Measurements from ENCODE around the gene C5AR2. TPM values are rescaled to one million over a fixed set of nuclear protein-coding genes. Genes with fewer than 3 reads are reported as not detected.

The C5AR2 gene
- total and polyA plus RNA-seq, 4 donors = 0.61 to 2.8 (median 1.8) TPM

- WGBS = 92% methylated on average over 3 of the region's 3 CpGs
- no peaks in the 10 kb centered on the region for H3K27me3 ChIP-seq (ENCODE audit: control insufficient read depth in 4 of 4, insufficient read depth in 4 of 4, low read length in 3 of 4)
- no peak for DNase-seq (ENCODE audit: low spot score)
- peaks cover 0 to 5% (median 0%) of the 10 kb centered on the region in 4 donors for H3K4me1 ChIP-seq (ENCODE audit: control insufficient read depth in 4 of 4, insufficient read depth in 4 of 4, low read length in 3 of 4)
- H3K36me3 ChIP-seq (ENCODE audit: control insufficient read depth in 4 of 4, insufficient read depth in 3 of 4, low read depth in 1 of 4, low read length in 3 of 4) = no peaks in the 10 kb centered on the region
- TF ChIP-seq RAD21 (IDR thresholded peaks at IDR 0.05) (no peak), YY1 (IDR thresholded peaks at IDR 0.05) (no peak), JUND (IDR thresholded peaks at IDR 0.05) (no peak), REST (IDR thresholded peaks at IDR 0.05) (no peak)
- TF ChIP-seq, protein P1, sequence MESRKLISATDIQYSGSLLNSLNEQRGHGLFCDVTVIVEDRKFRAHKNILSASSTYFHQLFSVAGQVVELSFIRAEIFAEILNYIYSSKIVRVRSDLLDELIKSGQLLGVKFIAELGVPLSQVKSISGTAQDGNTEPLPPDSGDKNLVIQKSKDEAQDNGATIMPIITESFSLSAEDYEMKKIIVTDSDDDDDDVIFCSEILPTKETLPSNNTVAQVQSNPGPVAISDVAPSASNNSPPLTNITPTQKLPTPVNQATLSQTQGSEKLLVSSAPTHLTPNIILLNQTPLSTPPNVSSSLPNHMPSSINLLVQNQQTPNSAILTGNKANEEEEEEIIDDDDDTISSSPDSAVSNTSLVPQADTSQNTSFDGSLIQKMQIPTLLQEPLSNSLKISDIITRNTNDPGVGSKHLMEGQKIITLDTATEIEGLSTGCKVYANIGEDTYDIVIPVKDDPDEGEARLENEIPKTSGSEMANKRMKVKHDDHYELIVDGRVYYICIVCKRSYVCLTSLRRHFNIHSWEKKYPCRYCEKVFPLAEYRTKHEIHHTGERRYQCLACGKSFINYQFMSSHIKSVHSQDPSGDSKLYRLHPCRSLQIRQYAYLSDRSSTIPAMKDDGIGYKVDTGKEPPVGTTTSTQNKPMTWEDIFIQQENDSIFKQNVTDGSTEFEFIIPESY (IDR thresholded peaks at IDR 0.05) = no peak
- no peak overlapping the region for H3K4me3 ChIP-seq (ENCODE audit: low read depth in 1 of 3, low read length in 3 of 3)
- no peaks in the 10 kb centered on the region for H3K9me3 ChIP-seq (ENCODE audit: control insufficient read depth in 4 of 4, low read length in 3 of 4)
- no peak overlapping the region for H3K9ac ChIP-seq (ENCODE audit: low read depth in 1 of 2, low read length in 2 of 2)
- H3K27ac ChIP-seq (ENCODE audit: low read depth in 1 of 2, low read length in 2 of 2) = no peak overlapping the region
Observed at GRCh38 chr19:47306303-47306702, 25.7 kb upstream of the C5AR2 start.

GRCh38 chr19:47309038-47309437 lies 22.9 kb upstream of the C5AR2 start:
- Histone ChIP-seq H3K4me1 (ENCODE audit: control insufficient read depth in 4 of 4, insufficient read depth in 4 of 4, low read length in 3 of 4) (peaks cover 0 to 5% (median under 1%) of the 10 kb centered on the region in 4 donors), H3K9ac (ENCODE audit: low read depth in 1 of 2, low read length in 2 of 2) (no peak overlapping the region), H3K27ac (ENCODE audit: low read depth in 1 of 2, low read length in 2 of 2) (no peak overlapping the region), H3K4me3 (ENCODE audit: low read depth in 1 of 3, low read length in 3 of 3) (no peak overlapping the region), H3K27me3 (ENCODE audit: control insufficient read depth in 4 of 4, insufficient read depth in 4 of 4, low read length in 3 of 4) (no peaks in the 10 kb centered on the region), H3K36me3 (ENCODE audit: control insufficient read depth in 4 of 4, insufficient read depth in 3 of 4, low read depth in 1 of 4, low read length in 3 of 4) (no peaks in the 10 kb centered on the region), H3K9me3 (ENCODE audit: control insufficient read depth in 4 of 4, low read length in 3 of 4) (no peaks in the 10 kb centered on the region)
- DNase-seq (ENCODE audit: low spot score) = no peak
- TF ChIP-seq NR2F2 (IDR thresholded peaks at IDR 0.05) (no peak), HNF4G (IDR thresholded peaks at IDR 0.05) (no peak), RXRA (IDR thresholded peaks at IDR 0.05) (no peak), RAD21 (IDR thresholded peaks at IDR 0.05) (no peak), JUND (IDR thresholded peaks at IDR 0.05) (no peak), GABPA (IDR thresholded peaks at IDR 0.05 in 1 of 2, conservative IDR thresholded peaks at IDR 0.05 in 1 of 2) (no peak), FOXA2 (IDR thresholded peaks at IDR 0.05) (no peak), CTCF (IDR thresholded peaks at IDR 0.05; ENCODE audit: low read depth, low read length, missing input control) (no peak), TAF1 (conservative IDR thresholded peaks at IDR 0.05) (no peak), FOXA1 (IDR thresholded peaks at IDR 0.05) (no peak), SP1 (IDR thresholded peaks at IDR 0.05) (no peak), EGR1 (IDR thresholded peaks at IDR 0.05; ENCODE audit: low read depth in 2 of 2) (no peak), REST (IDR thresholded peaks at IDR 0.05) (no peak), HNF4A (conservative IDR thresholded peaks at IDR 0.05) (no peak), YY1 (IDR thresholded peaks at IDR 0.05) (no peak)
- TF ChIP-seq, protein P2, sequence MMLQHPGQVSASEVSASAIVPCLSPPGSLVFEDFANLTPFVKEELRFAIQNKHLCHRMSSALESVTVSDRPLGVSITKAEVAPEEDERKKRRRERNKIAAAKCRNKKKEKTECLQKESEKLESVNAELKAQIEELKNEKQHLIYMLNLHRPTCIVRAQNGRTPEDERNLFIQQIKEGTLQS (IDR thresholded peaks at IDR 0.05) = no peak
- TF ChIP-seq, protein P3, sequence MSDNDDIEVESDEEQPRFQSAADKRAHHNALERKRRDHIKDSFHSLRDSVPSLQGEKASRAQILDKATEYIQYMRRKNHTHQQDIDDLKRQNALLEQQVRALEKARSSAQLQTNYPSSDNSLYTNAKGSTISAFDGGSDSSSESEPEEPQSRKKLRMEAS (IDR thresholded peaks at IDR 0.05) = no peak
- TF ChIP-seq, protein P1 (IDR thresholded peaks at IDR 0.05) = no peak
- WGBS = 81% methylated on average over 8 of the region's 8 CpGs

Measured in liver (tissue), 9 donors.